CD4-positive, alpha-beta T cell (primary cell): ENCODE results near the gene BTBD1. TPM values are rescaled to one million over a fixed set of nuclear protein-coding genes. Genes with fewer than 3 reads are reported as not detected.
A peak's percentile ranks its signal among the peaks of the same experiment; 100 is the strongest.

Experiments used
- ATAC-seq: fragments of 200-7000 bp; cut with Tn5 transposase; one replicate; pipeline ENCODE4 v1.10.0; 2022; ENCODE audit warnings: mild to moderate bottlenecking; ENCODE audit not compliant: poor library complexity
- CTCF ChIA-PET: fragments of 350-600 bp; sonication (Branson Sonifier 250); formaldehyde crosslinking; loops from one replicate; lab custom pipeline; 2021; ENCODE audit warnings: antibody characterized with exemption, inconsistent platforms; lab: Charles Lee
- POLR2A ChIA-PET: fragments of 350-600 bp; sonication (Branson Sonifier 250); formaldehyde crosslinking; loops from one replicate; lab custom pipeline; 2021; ENCODE audit warnings: antibody characterized with exemption, inconsistent platforms; lab: Charles Lee
- DNase-seq, 14 experiments: peaks; one replicate each; pipeline ENCODE4 v3.0.0-alpha.2; 2013 to 2020; ENCODE audit warnings: mixed read lengths in 2 of 14
- H3K27ac ChIP-seq, 2 donors: one replicate each; pipeline versions ENCODE4 v1.5.1 to v1.7.0; 2013; ENCODE audit warnings: low read length in 2 of 2, low read depth in 1 of 2, mild to moderate bottlenecking in 1 of 2
- H3K27me3 ChIP-seq, 2 experiments: 1 replicate in 1 of 2; 2 replicates in 1 of 2; pipeline versions ENCODE4 v1.6.1 to v1.7.0; 2013; ENCODE audit warnings: low read length in 2 of 2, control low read depth in 1 of 2, mild to moderate bottlenecking in 1 of 2, moderate library complexity in 1 of 2; ENCODE audit not compliant: insufficient read depth in 2 of 2, control insufficient read depth in 1 of 2
- H3K36me3 ChIP-seq: one replicate; pipeline ENCODE4 v1.6.1; 2013; ENCODE audit warnings: low read length, control low read depth; ENCODE audit not compliant: insufficient read depth
- H3K4me1 ChIP-seq: one replicate; pipeline ENCODE4 v1.6.1; 2013; ENCODE audit warnings: low read length, control low read depth; ENCODE audit not compliant: insufficient read depth
- H3K4me3 ChIP-seq: one replicate; pipeline ENCODE4 v1.5.1; 2013; ENCODE audit warnings: mild to moderate bottlenecking, low read length, moderate library complexity
- H3K9me3 ChIP-seq, 2 experiments: 1 replicate in 1 of 2; 2 replicates in 1 of 2; pipeline versions ENCODE4 v1.6.1 to v1.7.0; 2013; ENCODE audit warnings: low read length in 2 of 2, mild to moderate bottlenecking in 2 of 2, control low read depth in 1 of 2, moderate library complexity in 1 of 2; ENCODE audit not compliant: control insufficient read depth in 1 of 2, insufficient read depth in 1 of 2
- H3K27ac Mint-ChIP-seq: one replicate; pipeline ENCODE4 v1.8.0; 2020; ENCODE audit warnings: mixed read lengths
- H3K27me3 Mint-ChIP-seq: one replicate; pipeline ENCODE4 v1.8.0; 2021; ENCODE audit warnings: mixed read lengths
- H3K36me3 Mint-ChIP-seq: one replicate; pipeline ENCODE4 v1.8.0; 2021; ENCODE audit warnings: low read depth, mixed read lengths
- H3K4me1 Mint-ChIP-seq: one replicate; pipeline ENCODE4 v1.8.0; 2021; ENCODE audit warnings: low read depth, mixed read lengths
- H3K4me3 Mint-ChIP-seq: one replicate; pipeline ENCODE4 v1.8.0; 2020; ENCODE audit warnings: mild to moderate bottlenecking, mixed read lengths
- H3K9me3 Mint-ChIP-seq: one replicate; pipeline ENCODE4 v1.8.0; 2020; ENCODE audit warnings: mixed read lengths
- intact Hi-C, 2 experiments: fragments of 100-400 bp; cut with DNase I in 1 of 2; cut with micrococcal nuclease in 1 of 2; formaldehyde crosslinking; loops; one replicate each; pipeline versions ENCODE4 v1.15.1 to v1.9.0; 2023 to 2025; cut with DNase I, micrococcal nuclease
- total RNA-seq, 174 experiments: library from RNA in 2 of 174; stranded (reverse) in 2 of 174; gene quantifications; one replicate each; pipeline ENCODE4 v1.2.3 and lab custom pipeline; 2021 to 2026
- TF ChIP-seq, protein P1 (sequence below): fragments of 200-600 bp; IDR thresholded peaks from one replicate; pipeline ENCODE4 v1.8.0; 2022; ENCODE audit warnings: antibody characterized with exemption, mild to moderate bottlenecking

Gene BTBD1
- total RNA-seq, 2 experiments from 2014 or later, result 26.3 to 27.5 TPM

DNA sequence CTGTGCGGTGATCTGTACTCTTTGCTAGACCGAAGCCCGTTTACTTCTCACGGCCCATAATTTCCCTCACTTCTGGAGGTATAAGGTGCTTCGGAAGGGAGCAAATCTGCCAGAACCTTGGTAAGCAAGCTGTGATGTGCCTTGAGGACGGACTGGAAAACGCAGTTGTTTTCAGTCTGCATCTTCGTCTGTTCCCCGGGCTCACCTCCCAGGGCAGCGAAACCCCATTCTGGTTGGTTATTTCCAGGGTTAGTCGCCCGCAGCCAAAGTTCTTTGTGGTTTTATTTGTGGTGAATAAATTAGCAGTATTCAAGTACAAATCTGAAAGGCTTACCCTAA, 80.6 kb downstream of the BTBD1 start:
- Histone ChIP-seq H3K9me3 (no peaks in the 10 kb centered on the region), H3K4me3 (peak overlapping the region; percentile 94), H3K27me3 (no peaks in the 10 kb centered on the region), H3K27ac (peak overlapping the region; percentile 54 to 65), H3K4me1 (peaks cover 18% of the 10 kb centered on the region), H3K36me3 (peaks cover 21% of the 10 kb centered on the region)
- ATAC-seq, result peak; percentile 51
- H3K27ac Mint-ChIP-seq, result peak overlapping the region; percentile 87
- DNase-seq, result peak in 5 of 14 experiments; percentile 9 to 61 (median 12)
- peaks cover 47% of the 10 kb centered on the region for H3K36me3 Mint-ChIP-seq
- ChIA-PET CTCF (interaction anchor here (0.9 to 3.5 kb wide), 5 partner anchors 14 to 446 kb away, joined by 3 to 22 read pairs (median 3); partner anchors contain the start of genes C15orf40 and RPS17), POLR2A (interaction anchor here (1.2 to 2.6 kb wide), 10 partner anchors 14 to 455 kb away, joined by 3 to 20 read pairs (median 8); partner anchors contain the start of genes BTBD1, RPS17 and WHAMM)
- intact Hi-C loops, result loop anchor here (1.0 to 10.0 kb wide), 6 partner anchors 81 to 446 kb away; partner anchors contain the start of genes RPS17 (in 2 of the 2) and BTBD1 (in 1 of the 2)
- peaks cover 27% of the 10 kb centered on the region for H3K4me1 Mint-ChIP-seq
- no peaks in the 10 kb centered on the region for H3K27me3 Mint-ChIP-seq
- peak overlapping the region; percentile 97 for H3K4me3 Mint-ChIP-seq
- no peaks in the 10 kb centered on the region for H3K9me3 Mint-ChIP-seq
- TF ChIP-seq, protein P1, sequence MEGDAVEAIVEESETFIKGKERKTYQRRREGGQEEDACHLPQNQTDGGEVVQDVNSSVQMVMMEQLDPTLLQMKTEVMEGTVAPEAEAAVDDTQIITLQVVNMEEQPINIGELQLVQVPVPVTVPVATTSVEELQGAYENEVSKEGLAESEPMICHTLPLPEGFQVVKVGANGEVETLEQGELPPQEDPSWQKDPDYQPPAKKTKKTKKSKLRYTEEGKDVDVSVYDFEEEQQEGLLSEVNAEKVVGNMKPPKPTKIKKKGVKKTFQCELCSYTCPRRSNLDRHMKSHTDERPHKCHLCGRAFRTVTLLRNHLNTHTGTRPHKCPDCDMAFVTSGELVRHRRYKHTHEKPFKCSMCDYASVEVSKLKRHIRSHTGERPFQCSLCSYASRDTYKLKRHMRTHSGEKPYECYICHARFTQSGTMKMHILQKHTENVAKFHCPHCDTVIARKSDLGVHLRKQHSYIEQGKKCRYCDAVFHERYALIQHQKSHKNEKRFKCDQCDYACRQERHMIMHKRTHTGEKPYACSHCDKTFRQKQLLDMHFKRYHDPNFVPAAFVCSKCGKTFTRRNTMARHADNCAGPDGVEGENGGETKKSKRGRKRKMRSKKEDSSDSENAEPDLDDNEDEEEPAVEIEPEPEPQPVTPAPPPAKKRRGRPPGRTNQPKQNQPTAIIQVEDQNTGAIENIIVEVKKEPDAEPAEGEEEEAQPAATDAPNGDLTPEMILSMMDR, result no peak

- peak within 1 kb of the TSS; percentile 54 to 65 for H3K27ac ChIP-seq
- H3K27me3 Mint-ChIP-seq, result no peaks in the 10 kb centered on the region
- ATAC-seq (peak; percentile 92), DNase-seq (peak; percentile 84 to 98 (median 92))
- POLR2A ChIA-PET, result interaction anchor here (0.8 to 2.6 kb wide), 11 partner anchors 10 to 455 kb away, joined by 3 to 20 read pairs (median 7); partner anchors contain the start of genes BTBD1, RPS17 and WHAMM
- peak within 1 kb of the TSS; percentile 87 for H3K27ac Mint-ChIP-seq
- H3K4me3 Mint-ChIP-seq, result peak within 1 kb of the TSS; percentile 97
- intact Hi-C loops, result loop anchor here (1.0 to 10.0 kb wide), 8 partner anchors 25 to 446 kb away; partner anchors contain the start of genes RPS17 (in 2 of the 2), BTBD1 (in 1 of the 2), C15orf40 (in 1 of the 2) and WHAMM (in 1 of the 2)
- H3K9me3 Mint-ChIP-seq, result no peaks in the 10 kb centered on the region
- H3K36me3 ChIP-seq, result peaks cover 17% of the 10 kb centered on the region
- peaks cover 27% of the 10 kb centered on the region for H3K4me1 Mint-ChIP-seq
- TF ChIP-seq, protein P1, result no peak
- H3K27me3 ChIP-seq, result no peaks in the 10 kb centered on the region
- H3K4me3 ChIP-seq, result peak within 1 kb of the TSS; percentile 94
- CTCF ChIA-PET, result interaction anchor here (0.9 to 3.5 kb wide), 6 partner anchors 14 to 455 kb away, joined by 3 to 22 read pairs (median 3); partner anchors contain the start of genes C15orf40 and RPS17
- peaks cover 45% of the 10 kb centered on the region for H3K36me3 Mint-ChIP-seq
- H3K9me3 ChIP-seq, result no peaks in the 10 kb centered on the region
- H3K4me1 ChIP-seq, result peaks cover 18% of the 10 kb centered on the region
These were observed 81.2 kb downstream of the BTBD1 start, which contains the start of gene RAMAC for GRCh38 chr15:82985688-82986441. Gene RAMAC (plus strand): TSS chr15:82986210. CDS start chr15:82989019, 2,809 bp downstream.

GRCh38 chr15:82980981-82981380, 86.1 kb downstream of the BTBD1 start:
- intact Hi-C loops, result loop anchor here in 1 of 2 experiments (10.0 kb wide), 1 partner anchor 166 kb away; no protein-coding TSS in a partner anchor

More at GRCh38 chr15:82980981-82981380, 86.1 kb downstream of the BTBD1 start:
- Mint-ChIP-seq H3K4me3 (no peak overlapping the region), H3K27me3 (no peaks in the 10 kb centered on the region), H3K4me1 (peaks cover 13% of the 10 kb centered on the region), H3K27ac (no peak overlapping the region), H3K9me3 (no peaks in the 10 kb centered on the region), H3K36me3 (peaks cover 8% of the 10 kb centered on the region)
- no peaks in the 10 kb centered on the region for H3K9me3 ChIP-seq
- POLR2A ChIA-PET, result no interaction called here
- H3K27me3 ChIP-seq, result no peaks in the 10 kb centered on the region
- no peak for DNase-seq
- no peak overlapping the region for H3K27ac ChIP-seq
- peaks cover 7% of the 10 kb centered on the region for H3K4me1 ChIP-seq
- TF ChIP-seq, protein P1, result no peak
- CTCF ChIA-PET, result no interaction called here
- H3K4me3 ChIP-seq, result no peak overlapping the region
- no peaks in the 10 kb centered on the region for H3K36me3 ChIP-seq
- no peak for ATAC-seq
